OCI-LY1 (cell line): ENCODE results near the gene RPGRIP1L.

Experiments
- H2AFZ ChIP-seq: fragments of 200-600 bp; sonication (generic), shearing (Covaris generic); 2 replicates; pipeline ENCODE4 v1.6.0; 2014; ENCODE audit warnings: antibody characterized with exemption, mild to moderate bottlenecking, low read length
- H3F3A ChIP-seq: fragments of 200-600 bp; sonication (generic), shearing (Covaris generic); 2 replicates; pipeline ENCODE4 v1.6.0; 2014; ENCODE audit warnings: mild to moderate bottlenecking, antibody characterized with exemption, low read length, moderate library complexity; ENCODE audit not compliant: insufficient read depth
- H3K27ac ChIP-seq: fragments of 200-600 bp; sonication (generic); 2 replicates; pipeline ENCODE4 v1.5.1; 2014; ENCODE audit warnings: low read length, mixed run types, mild to moderate bottlenecking, low read depth; ENCODE audit not compliant: poor library complexity, severe bottlenecking
- H3K27me3 ChIP-seq: fragments of 200-600 bp; sonication (generic); 2 replicates; pipeline ENCODE4 v1.6.0; 2014; ENCODE audit warnings: antibody characterized with exemption, mild to moderate bottlenecking, low read length, moderate library complexity; ENCODE audit not compliant: insufficient read depth
- H3K36me3 ChIP-seq: fragments of 200-600 bp; sonication (generic); 2 replicates; pipeline ENCODE4 v1.6.1; 2014; ENCODE audit warnings: mild to moderate bottlenecking, antibody characterized with exemption, low read length, moderate library complexity, mixed read lengths; ENCODE audit not compliant: insufficient read depth
- H3K4me1 ChIP-seq: fragments of 200-600 bp; sonication (generic); 2 replicates; pipeline ENCODE4 v1.5.1; 2014; ENCODE audit warnings: mild to moderate bottlenecking, low read length, moderate library complexity; ENCODE audit not compliant: insufficient read depth, severe bottlenecking
- H3K4me2 ChIP-seq: fragments of 200-600 bp; sonication (generic), shearing (Covaris generic); 2 replicates; pipeline ENCODE4 v1.6.1; 2014; ENCODE audit warnings: low read length
- H3K4me3 ChIP-seq: fragments of 200-600 bp; sonication (generic); 2 replicates; pipeline ENCODE4 v1.5.1; 2014; ENCODE audit warnings: low read length, low read depth, mild to moderate bottlenecking, mixed read lengths; ENCODE audit not compliant: poor library complexity, severe bottlenecking
- H3K79me2 ChIP-seq: fragments of 200-600 bp; shearing (Covaris generic); 2 replicates; pipeline ENCODE4 v1.6.1; 2016; ENCODE audit warnings: mixed run types, low read length, mixed read lengths; ENCODE audit not compliant: insufficient read depth
- H3K9ac ChIP-seq: fragments of 200-600 bp; sonication (generic), shearing (Covaris generic); 2 replicates; pipeline ENCODE4 v1.6.1; 2014; ENCODE audit warnings: mild to moderate bottlenecking, low read length, mixed read lengths
- H3K9me2 ChIP-seq: fragments of 200-600 bp; sonication (generic), shearing (Covaris generic); 2 replicates; pipeline ENCODE4 v1.6.1; 2014; ENCODE audit warnings: low read depth, mild to moderate bottlenecking, low read length, mixed read lengths
- H3K9me3 ChIP-seq: fragments of 200-600 bp; shearing (Covaris generic); 2 replicates; pipeline ENCODE4 v1.6.1; 2014; ENCODE audit warnings: low read length, mixed read lengths
- H4K20me1 ChIP-seq: fragments of 200-600 bp; sonication (generic), shearing (Covaris generic); 2 replicates; pipeline ENCODE4 v1.6.0; 2016; ENCODE audit warnings: mild to moderate bottlenecking, low read length; ENCODE audit not compliant: insufficient read depth
- EZH2 ChIP-seq: fragments of 200-600 bp; sonication (generic), shearing (Covaris generic); IDR thresholded peaks from 2 replicates; pipeline ENCODE4 v1.8.0; 2017; ENCODE audit warnings: borderline replicate concordance, mixed run types, mild to moderate bottlenecking, antibody characterized with exemption, low read length, moderate library complexity, mixed read lengths
- TF ChIP-seq, protein P1 (sequence below): fragments of 200-600 bp; sonication (generic), shearing (Covaris generic); IDR thresholded peaks from 2 replicates; pipeline ENCODE4 v1.5.1; 2017; ENCODE audit warnings: mild to moderate bottlenecking, antibody characterized with exemption, low read length, moderate library complexity, mixed read lengths

The RPGRIP1L gene

DNA sequence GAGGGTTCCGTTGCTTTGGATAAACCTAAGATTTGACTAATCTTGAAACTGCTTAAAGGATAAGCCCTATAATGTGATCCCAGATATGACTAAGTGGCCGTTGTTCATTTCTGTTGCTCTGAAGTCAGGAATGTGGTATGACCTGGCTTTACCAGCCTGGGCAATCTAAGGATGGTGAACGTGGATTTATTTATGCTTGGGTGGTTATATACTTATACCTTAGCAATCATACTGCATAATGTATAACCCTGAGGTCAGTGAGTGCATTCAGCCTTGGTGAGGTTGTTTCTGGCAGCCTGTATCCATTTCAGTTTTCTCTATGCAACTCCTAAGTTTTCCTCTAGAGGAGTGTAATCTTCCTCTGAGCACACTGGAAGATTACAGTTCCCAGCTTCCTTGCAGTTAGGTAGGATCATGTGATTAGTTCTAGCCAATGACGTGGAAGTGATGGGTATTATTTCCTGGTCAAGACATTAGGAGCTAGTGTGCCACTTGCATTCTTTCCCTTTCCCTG, 42.2 kb upstream of the RPGRIP1L start:
- peaks cover 3% of the 10 kb centered on the region; the same call in 1 of the 2 replicates for H3K79me2 ChIP-seq
- H3K4me2 ChIP-seq: no peak overlapping the region
- no peak overlapping the region for H3K27ac ChIP-seq

DNA sequence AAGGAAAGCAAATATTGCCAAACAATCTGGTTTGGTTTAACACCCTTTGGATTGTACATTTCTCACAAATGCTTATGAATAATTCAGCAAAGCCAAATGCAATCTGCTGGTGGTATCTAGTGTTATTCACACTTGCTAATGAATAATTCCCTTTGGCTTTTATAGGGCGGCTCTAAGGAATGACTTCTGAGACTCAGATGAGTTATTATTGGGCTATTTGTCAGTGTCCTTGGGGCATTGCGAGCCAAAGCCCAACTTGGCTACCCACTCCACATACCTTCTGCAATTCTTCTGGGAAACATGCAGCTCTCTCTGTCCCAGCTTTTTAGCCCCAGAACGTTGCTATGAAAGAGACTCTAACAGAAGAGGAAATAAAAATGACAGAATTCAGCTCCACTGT, 41.4 kb upstream of the RPGRIP1L start:
- H3K9ac ChIP-seq: no peak overlapping the region
- TF ChIP-seq, protein P1, sequence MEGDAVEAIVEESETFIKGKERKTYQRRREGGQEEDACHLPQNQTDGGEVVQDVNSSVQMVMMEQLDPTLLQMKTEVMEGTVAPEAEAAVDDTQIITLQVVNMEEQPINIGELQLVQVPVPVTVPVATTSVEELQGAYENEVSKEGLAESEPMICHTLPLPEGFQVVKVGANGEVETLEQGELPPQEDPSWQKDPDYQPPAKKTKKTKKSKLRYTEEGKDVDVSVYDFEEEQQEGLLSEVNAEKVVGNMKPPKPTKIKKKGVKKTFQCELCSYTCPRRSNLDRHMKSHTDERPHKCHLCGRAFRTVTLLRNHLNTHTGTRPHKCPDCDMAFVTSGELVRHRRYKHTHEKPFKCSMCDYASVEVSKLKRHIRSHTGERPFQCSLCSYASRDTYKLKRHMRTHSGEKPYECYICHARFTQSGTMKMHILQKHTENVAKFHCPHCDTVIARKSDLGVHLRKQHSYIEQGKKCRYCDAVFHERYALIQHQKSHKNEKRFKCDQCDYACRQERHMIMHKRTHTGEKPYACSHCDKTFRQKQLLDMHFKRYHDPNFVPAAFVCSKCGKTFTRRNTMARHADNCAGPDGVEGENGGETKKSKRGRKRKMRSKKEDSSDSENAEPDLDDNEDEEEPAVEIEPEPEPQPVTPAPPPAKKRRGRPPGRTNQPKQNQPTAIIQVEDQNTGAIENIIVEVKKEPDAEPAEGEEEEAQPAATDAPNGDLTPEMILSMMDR: no peak
- TF ChIP-seq EZH2: no peak
- H3F3A ChIP-seq: no peaks in the 10 kb centered on the region
- no peak overlapping the region for H3K4me3 ChIP-seq
- no peaks in the 10 kb centered on the region for H4K20me1 ChIP-seq
- peaks cover 3% of the 10 kb centered on the region; the same call in 1 of the 2 replicates for H3K79me2 ChIP-seq
- H3K36me3 ChIP-seq: no peaks in the 10 kb centered on the region
- no peak overlapping the region for H3K27ac ChIP-seq
- H3K9me3 ChIP-seq: peaks cover 4% of the 10 kb centered on the region; the same call in 1 of the 2 replicates
- H3K4me1 ChIP-seq: peaks cover 10% of the 10 kb centered on the region
- H3K4me2 ChIP-seq: no peak overlapping the region
- H3K9me2 ChIP-seq: no peaks in the 10 kb centered on the region
- no peaks in the 10 kb centered on the region for H3K27me3 ChIP-seq
- H2AFZ ChIP-seq: no peak overlapping the region

More for the DNA sequence above, 42.2 kb upstream of the RPGRIP1L start:
- Histone ChIP-seq H3K4me1 (peaks cover 10% of the 10 kb centered on the region), H4K20me1 (no peaks in the 10 kb centered on the region), H3K9ac (no peak overlapping the region), H3K9me3 (peaks cover 4% of the 10 kb centered on the region; the same call in 1 of the 2 replicates), H3F3A (no peaks in the 10 kb centered on the region), H3K9me2 (no peaks in the 10 kb centered on the region), H3K36me3 (no peaks in the 10 kb centered on the region), H3K4me3 (no peak overlapping the region), H2AFZ (no peak overlapping the region), H3K27me3 (no peaks in the 10 kb centered on the region)
- TF ChIP-seq, protein P1: no peak
- no peak for TF ChIP-seq EZH2

DNA sequence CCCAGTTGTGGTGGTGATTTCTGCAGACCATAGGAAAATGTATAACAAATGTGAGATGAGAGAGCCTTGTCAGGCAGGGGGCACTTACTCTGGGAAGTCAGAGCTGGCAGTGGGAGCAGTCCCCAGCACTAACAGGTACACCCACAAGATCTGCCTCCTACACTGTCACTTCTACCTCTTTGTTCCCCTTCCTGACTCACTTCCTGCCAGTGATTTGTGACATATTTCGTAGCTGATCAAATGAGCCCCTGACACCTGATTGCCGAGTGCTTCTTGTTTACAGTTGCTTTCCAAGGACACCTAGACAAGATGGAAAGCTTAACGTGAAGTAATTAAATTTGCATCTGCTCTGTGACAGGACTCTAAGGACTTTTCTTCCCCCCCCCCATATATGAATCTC, 40.8 kb upstream of the RPGRIP1L start:
- H3K27me3 ChIP-seq: no peaks in the 10 kb centered on the region
- no peak for TF ChIP-seq EZH2
- TF ChIP-seq, protein P1: no peak
- peaks cover 10% of the 10 kb centered on the region for H3K4me1 ChIP-seq
- peaks cover 4% of the 10 kb centered on the region; the same call in 1 of the 2 replicates for H3K9me3 ChIP-seq
- no peaks in the 10 kb centered on the region for H3F3A ChIP-seq
- H3K9me2 ChIP-seq: no peaks in the 10 kb centered on the region
- H3K79me2 ChIP-seq: peaks cover 3% of the 10 kb centered on the region; the same call in 1 of the 2 replicates
- no peak overlapping the region for H2AFZ ChIP-seq
- peak overlapping the region; percentile 51; the same call in 1 of the 2 replicates for H3K4me2 ChIP-seq
- no peaks in the 10 kb centered on the region for H3K36me3 ChIP-seq
- no peak overlapping the region for H3K27ac ChIP-seq
- H3K4me3 ChIP-seq: peak overlapping the region; percentile 2
- H3K9ac ChIP-seq: peak overlapping the region; percentile 9; the same call in 1 of the 2 replicates
- no peaks in the 10 kb centered on the region for H4K20me1 ChIP-seq
